Fibroblast of villous mesenchyme (primary cell): ENCODE results near the gene CDH18. TPM values are rescaled to one million over a fixed set of nuclear protein-coding genes. Genes with fewer than 3 reads are reported as not detected.

ENCODE experiments used
- DNase-seq: peaks from one replicate; pipeline ENCODE4 v3.0.0-alpha.2; 2010; ENCODE audit warnings: low read depth
- H3K4me3 ChIP-seq: 2 replicates; pipeline ENCODE4 v1.5.1; 2011; ENCODE audit warnings: low read depth, mild to moderate bottlenecking, low read length
- CTCF ChIP-seq: IDR thresholded peaks from 2 replicates; pipeline ENCODE4 v1.5.1; 2012; ENCODE audit warnings: low read depth, mild to moderate bottlenecking, low read length; ENCODE audit not compliant: insufficient read depth
- total RNA-seq: library from RNA; depleted of rRNA; stranded (reverse); fragments of >200 nt; gene quantifications from 2 replicates; pipeline ENCODE4 v1.2.3, GENCODE V29; 2012

The CDH18 gene
- total RNA-seq, 1 donor = 0.43 TPM

- DNase-seq = no peak
- TF ChIP-seq CTCF = no peak
- no peak overlapping the region for H3K4me3 ChIP-seq
Measured at GRCh38 chr5:19492861-19493260, 495.1 kb downstream of the CDH18 start.

- no peak for DNase-seq
- TF ChIP-seq CTCF = no peak
- H3K4me3 ChIP-seq = no peak overlapping the region
Measured at GRCh38 chr5:19488786-19489185, 499.2 kb downstream of the CDH18 start.

- no peak for DNase-seq
- TF ChIP-seq CTCF = no peak
- H3K4me3 ChIP-seq = no peak overlapping the region
Measured at GRCh38 chr5:19487480-19487879, 500.5 kb downstream of the CDH18 start.

- TF ChIP-seq CTCF = no peak
- H3K4me3 ChIP-seq = no peak overlapping the region
- DNase-seq = no peak
Measured at GRCh38 chr5:19479562-19479961, 508.4 kb downstream of the CDH18 start.

- no peak for TF ChIP-seq CTCF
- DNase-seq = no peak
- H3K4me3 ChIP-seq = no peak overlapping the region
Measured at GRCh38 chr5:19462019-19462418, 526.0 kb downstream of the CDH18 start.

- TF ChIP-seq CTCF = no peak
- no peak for DNase-seq
Measured at GRCh38 chr5:19424506-19424905, 563.5 kb downstream of the CDH18 start.

More at GRCh38 chr5:19424506-19424905, 563.5 kb downstream of the CDH18 start:
- no peak overlapping the region for H3K4me3 ChIP-seq
